Putamen (tissue), 1 donor: ENCODE results near the gene CDH22.

Experiments
- DNase-seq: peaks from one replicate; pipeline ENCODE4 v3.0.0-alpha.2; 2016; ENCODE audit warnings: low spot score

The CDH22 gene

GRCh38 chr20:46343348-46343974 lies 35.2 kb upstream of the CDH22 start:
- no peak for DNase-seq

GRCh38 chr20:46342451-46343347 lies 34.4 kb upstream of the CDH22 start:
- DNase-seq: no peak

- no peak for DNase-seq
Measured at GRCh38 chr20:46342010-46342378, 33.7 kb upstream of the CDH22 start.

GRCh38 chr20:46341074-46342009 lies 33.0 kb upstream of the CDH22 start:
- no peak for DNase-seq

GRCh38 chr20:46339037-46339436 lies 30.7 kb upstream of the CDH22 start:
- no peak for DNase-seq

- DNase-seq: no peak
Measured at GRCh38 chr20:46336735-46337134, 28.4 kb upstream of the CDH22 start.

- no peak for DNase-seq
Measured at GRCh38 chr20:46334303-46334904, 26.1 kb upstream of the CDH22 start.

GRCh38 chr20:46333161-46333991 lies 25.1 kb upstream of the CDH22 start:
- no peak for DNase-seq

GRCh38 chr20:46332373-46333160 lies 24.3 kb upstream of the CDH22 start:
- no peak for DNase-seq

- DNase-seq: no peak
Measured at GRCh38 chr20:46331611-46332361, 23.5 kb upstream of the CDH22 start.

GRCh38 chr20:46330831-46331371 lies 22.6 kb upstream of the CDH22 start:
- no peak for DNase-seq

GRCh38 chr20:46330072-46330763 lies 21.9 kb upstream of the CDH22 start:
- DNase-seq: no peak

- no peak for DNase-seq
Measured at GRCh38 chr20:46328200-46328882, 20.0 kb upstream of the CDH22 start.

- no peak for DNase-seq
Measured at GRCh38 chr20:46327557-46327956, 19.3 kb upstream of the CDH22 start.

GRCh38 chr20:46325789-46326188 lies 17.5 kb upstream of the CDH22 start:
- DNase-seq: no peak

- no peak for DNase-seq
Measured at GRCh38 chr20:46324960-46325703, 16.8 kb upstream of the CDH22 start.

- DNase-seq: no peak
Measured at GRCh38 chr20:46324379-46324778, 16.1 kb upstream of the CDH22 start.
